DND-41 (cell line): ENCODE results near the gene RMC1.

Experiments used
- EZH2 ChIP-seq: IDR thresholded peaks from 3 replicates; pipeline ENCODE4 v1.6.1; 2012; ENCODE audit warnings: borderline replicate concordance, low read depth, mild to moderate bottlenecking, moderate library complexity, low read length, inconsistent platforms; ENCODE audit not compliant: severe bottlenecking
- TF ChIP-seq, protein P1 (sequence below): IDR thresholded peaks from 2 replicates; pipeline ENCODE4 v1.5.1; 2012; ENCODE audit warnings: borderline replicate concordance, low read length, moderate library complexity, mild to moderate bottlenecking; ENCODE audit not compliant: poor library complexity, severe bottlenecking; ENCODE audit errors: extremely low read depth

DNA sequence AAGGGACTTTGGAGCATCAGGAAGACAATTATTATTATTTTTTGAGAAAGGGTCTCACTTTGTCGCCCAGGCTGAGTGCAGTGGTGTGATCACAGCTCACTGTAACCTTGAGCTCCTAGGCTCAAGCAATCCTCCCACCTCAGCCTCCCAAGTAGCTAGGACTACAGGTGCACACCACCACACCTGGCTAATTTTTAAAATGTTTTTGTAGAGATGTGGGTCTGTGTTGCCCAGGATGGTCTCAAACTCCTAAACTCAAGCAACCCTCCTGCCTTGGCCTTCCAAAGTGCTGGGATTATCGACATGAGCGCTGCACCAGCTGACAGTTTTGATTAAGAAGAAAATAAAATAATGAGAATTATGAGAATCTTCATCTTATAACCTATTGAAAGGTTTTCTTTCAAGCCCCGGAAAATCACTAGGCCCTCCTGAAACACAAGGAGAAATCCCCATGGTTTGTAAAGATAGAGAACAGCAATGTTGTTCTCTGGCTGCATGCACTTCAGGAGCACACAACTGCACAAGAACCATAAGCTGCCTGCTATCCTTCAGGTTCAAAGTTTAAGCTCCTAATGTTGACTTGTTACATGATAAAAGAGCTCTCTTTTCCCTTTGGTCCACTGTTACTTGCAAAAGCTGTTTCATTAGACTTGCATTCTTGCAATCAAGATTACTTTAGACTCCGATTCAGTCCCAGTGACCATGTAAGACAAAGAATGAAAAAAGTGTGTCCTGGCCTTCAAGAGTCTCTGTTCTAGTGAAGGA lies 66.2 kb downstream of the RMC1 start:
- TF ChIP-seq, protein P1, sequence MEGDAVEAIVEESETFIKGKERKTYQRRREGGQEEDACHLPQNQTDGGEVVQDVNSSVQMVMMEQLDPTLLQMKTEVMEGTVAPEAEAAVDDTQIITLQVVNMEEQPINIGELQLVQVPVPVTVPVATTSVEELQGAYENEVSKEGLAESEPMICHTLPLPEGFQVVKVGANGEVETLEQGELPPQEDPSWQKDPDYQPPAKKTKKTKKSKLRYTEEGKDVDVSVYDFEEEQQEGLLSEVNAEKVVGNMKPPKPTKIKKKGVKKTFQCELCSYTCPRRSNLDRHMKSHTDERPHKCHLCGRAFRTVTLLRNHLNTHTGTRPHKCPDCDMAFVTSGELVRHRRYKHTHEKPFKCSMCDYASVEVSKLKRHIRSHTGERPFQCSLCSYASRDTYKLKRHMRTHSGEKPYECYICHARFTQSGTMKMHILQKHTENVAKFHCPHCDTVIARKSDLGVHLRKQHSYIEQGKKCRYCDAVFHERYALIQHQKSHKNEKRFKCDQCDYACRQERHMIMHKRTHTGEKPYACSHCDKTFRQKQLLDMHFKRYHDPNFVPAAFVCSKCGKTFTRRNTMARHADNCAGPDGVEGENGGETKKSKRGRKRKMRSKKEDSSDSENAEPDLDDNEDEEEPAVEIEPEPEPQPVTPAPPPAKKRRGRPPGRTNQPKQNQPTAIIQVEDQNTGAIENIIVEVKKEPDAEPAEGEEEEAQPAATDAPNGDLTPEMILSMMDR: no peak
- no peak for TF ChIP-seq EZH2
